GM12865 (cell line): Measurements from ENCODE around the gene CDH24.

ENCODE experiments used
- DNase-seq: peaks from one replicate; pipeline ENCODE4 v3.0.0; 2010; ENCODE audit warnings: low read depth
- H3K4me3 ChIP-seq: 2 replicates; pipeline ENCODE4 v1.5.1; 2011; ENCODE audit warnings: mild to moderate bottlenecking, low read depth, low read length, control low read depth
- CTCF ChIP-seq: IDR thresholded peaks from 2 replicates; pipeline ENCODE4 v1.5.1; 2011; ENCODE audit warnings: low read length, control low read depth, low read depth, inconsistent platforms; ENCODE audit not compliant: insufficient read depth; ENCODE audit errors: missing control alignments

The CDH24 gene

GRCh38 chr14:23094666-23095195, 37.4 kb upstream of the CDH24 start, which contains the start of gene ACIN1:
ACIN1 (minus strand) TSS chr14:23095136; CDS start chr14:23095112, 24 bp downstream.
- peak; percentile 92 for DNase-seq
- TF ChIP-seq CTCF: no peak
- peak within 1 kb of the TSS; percentile 95 for H3K4me3 ChIP-seq

GRCh38 chr14:23093991-23094665, 36.8 kb upstream of the CDH24 start:
- peak; percentile 20 for TF ChIP-seq CTCF
- peak; percentile 22 for DNase-seq
- H3K4me3 ChIP-seq: peak overlapping the region; percentile 78

GRCh38 chr14:23093526-23093925, 36.2 kb upstream of the CDH24 start:
- no peak for TF ChIP-seq CTCF
- DNase-seq: no peak
- peak overlapping the region; percentile 78 for H3K4me3 ChIP-seq

- H3K4me3 ChIP-seq: peak overlapping the region; percentile 78; the same call in 1 of the 2 replicates
- DNase-seq: no peak
- TF ChIP-seq CTCF: no peak
Measured at GRCh38 chr14:23093104-23093503, 35.8 kb upstream of the CDH24 start.

- DNase-seq: no peak
- no peak for TF ChIP-seq CTCF
- no peak overlapping the region for H3K4me3 ChIP-seq
Measured at GRCh38 chr14:23091294-23092225, 34.2 kb upstream of the CDH24 start.

- H3K4me3 ChIP-seq: no peak overlapping the region
- TF ChIP-seq CTCF: no peak
- no peak for DNase-seq
Measured at GRCh38 chr14:23090254-23090636, 32.9 kb upstream of the CDH24 start.
